ENCODE measurements around the gene GRN.

DNA sequence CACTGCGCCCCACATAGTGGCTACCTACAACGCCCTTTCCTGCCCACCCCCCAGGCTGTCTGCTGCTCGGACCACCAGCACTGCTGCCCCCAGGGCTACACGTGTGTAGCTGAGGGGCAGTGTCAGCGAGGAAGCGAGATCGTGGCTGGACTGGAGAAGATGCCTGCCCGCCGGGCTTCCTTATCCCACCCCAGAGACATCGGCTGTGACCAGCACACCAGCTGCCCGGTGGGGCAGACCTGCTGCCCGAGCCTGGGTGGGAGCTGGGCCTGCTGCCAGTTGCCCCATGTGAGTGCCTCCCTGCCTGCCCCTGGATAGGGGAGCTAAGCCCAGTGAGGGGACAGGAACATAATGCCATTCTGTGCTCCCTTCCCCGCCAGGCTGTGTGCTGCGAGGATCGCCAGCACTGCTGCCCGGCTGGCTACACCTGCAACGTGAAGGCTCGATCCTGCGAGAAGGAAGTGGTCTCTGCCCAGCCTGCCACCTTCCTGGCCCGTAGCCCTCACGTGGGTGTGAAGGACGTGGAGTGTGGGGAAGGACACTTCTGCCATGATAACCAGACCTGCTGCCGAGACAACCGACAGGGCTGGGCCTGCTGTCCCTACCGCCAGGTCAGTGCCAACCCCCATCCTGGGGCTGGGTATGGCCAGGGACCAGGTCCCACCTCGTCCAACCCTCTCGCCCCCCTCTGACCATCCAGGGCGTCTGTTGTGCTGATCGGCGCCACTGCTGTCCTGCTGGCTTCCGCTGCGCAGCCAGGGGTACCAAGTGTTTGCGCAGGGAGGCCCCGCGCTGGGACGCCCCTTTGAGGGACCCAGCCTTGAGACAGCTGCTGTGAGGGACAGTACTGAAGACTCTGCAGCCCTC, 7.1 kb downstream of the GRN start:
- TF ChIP-seq EP300 (IDR thresholded peaks at IDR 0.05), result no peak
- TF ChIP-seq POLR2AphosphoS5 (IDR thresholded peaks at IDR 0.05), result no peak
